Ovary (tissue), 9 donors: ENCODE measurements around the gene CEACAM4. TPM values are rescaled to one million over a fixed set of nuclear protein-coding genes. Genes with fewer than 3 reads are reported as not detected.

ENCODE experiments used
- DNase-seq, 5 donors: peaks; one replicate each; pipeline ENCODE4 v3.0.0-alpha.2; 2019 to 2020
- H3K27ac ChIP-seq, 2 donors: fragments of 200-600 bp; one replicate each; pipeline versions ENCODE4 v1.5.1 to v1.8.0; 2019 to 2022
- H3K27me3 ChIP-seq: fragments of 200-600 bp; one replicate; pipeline ENCODE4 v1.8.0; 2022
- H3K36me3 ChIP-seq: fragments of 200-600 bp; sonication (generic); one replicate; pipeline ENCODE4 v1.5.1; 2019
- H3K4me1 ChIP-seq: one replicate; pipeline ENCODE4 v1.8.1; 2013; ENCODE audit warnings: mild to moderate bottlenecking, moderate library complexity; ENCODE audit not compliant: insufficient read depth
- H3K4me3 ChIP-seq: fragments of 200-600 bp; sonication (generic); one replicate; pipeline ENCODE4 v1.5.1; 2017
- H3K9me3 ChIP-seq, 2 donors: fragments of 200-600 bp in 1 of 2; sonication (generic) in 1 of 2; one replicate each; pipeline versions ENCODE4 v1.5.1 to v1.8.1; 2013 to 2019; ENCODE audit warnings: mild to moderate bottlenecking in 1 of 2, moderate library complexity in 1 of 2
- CTCF ChIP-seq, 3 donors: fragments of 450-650 bp in 2 of 3; fragments of 200-600 bp in 1 of 3; IDR thresholded peaks; one replicate each; pipeline versions ENCODE4 v1.5.1 to v1.8.0; 2016 to 2022; ENCODE audit warnings: antibody characterized with exemption in 3 of 3, mild to moderate bottlenecking in 1 of 3
- EP300 ChIP-seq: sonication (generic); formaldehyde crosslinking; IDR thresholded peaks from one replicate; pipeline ENCODE4 v1.6.1; 2017; ENCODE audit warnings: antibody characterized with exemption
- POLR2A ChIP-seq: fragments of 450-650 bp; IDR thresholded peaks from one replicate; pipeline ENCODE4 v1.6.1; 2017; ENCODE audit warnings: antibody characterized with exemption, mild to moderate bottlenecking, moderate library complexity
- WGBS, 3 donors: extraction: QIAGEN DNeasy Blood & Tissue Kit in 1 of 3; methylation state at CpG; one replicate each; pipeline versions ENCODE4 v1.1.5 to v1.1.7; 2013 to 2017; 5-methylcytosine and 5-hydroxymethylcytosine counted together
- intact Hi-C, 4 donors: fragments of 100-400 bp; cut with DNase I; formaldehyde crosslinking; loops; one replicate each; pipeline versions ENCODE4 v1.11.0 to v1.15.1; 2022 to 2023
- polyA plus RNA-seq, 2 donors: library from polyadenylated mRNA; stranded (reverse); fragments of 200-250 nt in 1 of 2; fragments of 350-450 nt in 1 of 2; fragmentation: Illumina TruSeq in 1 of 2; extraction: RNeasy Lipid Tissue Mini Kit (QIAGEN cat#74804) in 1 of 2; gene quantifications; one replicate each; pipeline ENCODE4 v1.2.3, GENCODE V29; 2013 to 2014
- small RNA-seq: library from RNA; depleted of rRNA; stranded (forward); fragments of <200 nt; gene quantifications from one replicate; pipeline ENCODE3, GENCODE V24; 2016
- total RNA-seq, 7 donors: library from RNA; depleted of rRNA in 2 of 7; stranded (reverse); fragments of >200 nt in 2 of 7; fragmentation: NEBNext Ultra II Directional in 3 of 7; extraction: Animal tissue kit (Norgen Biotek cat#: 25700) in 3 of 7; gene quantifications; one replicate each; pipeline versions ENCODE4 v1.1.0 to v1.2.4, GENCODE V29; 2016 to 2023
- donor health status: DM: no; HTN: no; CAD: no; lungs with moderate emphysema.
- donor health status: DM: no; HTN: no; CAD: no.
- donor health status: Bipolar disorder and iron deficiency.
- donor health status: DM: yes; HTN: yes; CAD: no.
- donor health status: DM: no; HTN: no; CAD: no.
- donor health status: DM: yes; HTN: yes; CAD: no.

The CEACAM4 gene
- total and polyA plus RNA-seq, 9 donors = 0.18 to 0.74 (median 0.32) TPM; not detected in 4

GRCh38 chr19:41569481-41570150, 57.3 kb downstream of the CEACAM4 start:
- Histone ChIP-seq H3K9me3 (no peaks in the 10 kb centered on the region), H3K27ac (no peak overlapping the region), H3K27me3 (no peaks in the 10 kb centered on the region), H3K4me3 (no peak overlapping the region), H3K36me3 (no peaks in the 10 kb centered on the region), H3K4me1 (no peaks in the 10 kb centered on the region)
- intact Hi-C loops = loop anchor here in 3 of 4 donors (5.0 to 10.0 kb wide), 2 partner anchors 115 to 117 kb away; no protein-coding TSS in a partner anchor
- no peak for DNase-seq
- WGBS, 3 donors = 37 to 50% (median 42%) methylated on average over 11 of the region's 11 CpGs
- no peak for TF ChIP-seq CTCF (IDR thresholded peaks at IDR 0.05)
- TF ChIP-seq EP300 = no peak
- no peak for TF ChIP-seq POLR2A

Small RNA genes lying within 50 kb of the gene (small RNA-seq; reads per million reads assigned to genes)
- not detected for gene AC243960.4

Other genes starting within 250 kb of the CEACAM4 start
- 10 to 100 TPM in 4 of 7 donors, 1 to 10 TPM in 3; 6.6 to 25.0 (median 13.8) TPM for gene EXOSC5, start 229.7 kb downstream of the CEACAM4 start, total RNA-seq
- 10 to 100 TPM in 1 of 2 donors, 1 to 10 TPM in 1; 1.5 to 24.6 TPM for gene EXOSC5, start 229.7 kb downstream of the CEACAM4 start, polyA plus RNA-seq
- gene BCKDHA, start 229.3 kb downstream of the CEACAM4 start, total RNA-seq = 10 to 100 TPM; 14.3 to 31.6 (median 19.0) TPM
- 10 to 100 TPM in 1 of 2 donors, 1 to 10 TPM in 1; 3.8 to 43.8 TPM for gene BCKDHA, start 229.3 kb downstream of the CEACAM4 start, polyA plus RNA-seq
- gene B3GNT8, start 199.7 kb downstream of the CEACAM4 start, total RNA-seq = 1 to 10 TPM in 4 of 7 donors, under 1 TPM in 3; 0.51 to 2.2 (median 1.2) TPM
- 1 to 10 TPM in 1 of 2 donors, not detected in 1; 1.1 TPM for gene B3GNT8, start 199.7 kb downstream of the CEACAM4 start, polyA plus RNA-seq
- 10 to 100 TPM; 23.1 to 35.9 (median 33.1) TPM for gene DMAC2, start 187.2 kb downstream of the CEACAM4 start, total RNA-seq
- gene DMAC2, start 187.2 kb downstream of the CEACAM4 start, polyA plus RNA-seq = 10 to 100 TPM; 31.0 TPM
- gene ERICH4, start 183.9 kb downstream of the CEACAM4 start, total RNA-seq = not detected
- not detected for gene ERICH4, start 183.9 kb downstream of the CEACAM4 start, polyA plus RNA-seq
- gene CEACAM21, start 50.9 kb downstream of the CEACAM4 start, total RNA-seq = 1 to 10 TPM in 3 of 7 donors, under 1 TPM in 2, not detected in 2; 0.25 to 1.8 (median 1.1) TPM
- 10 to 100 TPM in 1 of 2 donors, 1 to 10 TPM in 1; 3.0 to 11.4 TPM for gene CEACAM21, start 50.9 kb downstream of the CEACAM4 start, polyA plus RNA-seq
- gene CEACAM7, start 61.2 kb upstream of the CEACAM4 start, total RNA-seq = under 1 TPM in 2 of 7 donors, not detected in 5; 0.08 to 0.55 TPM
- gene CEACAM7, start 61.2 kb upstream of the CEACAM4 start, polyA plus RNA-seq = not detected
- gene CEACAM5, start 81.6 kb upstream of the CEACAM4 start, total RNA-seq = 1 to 10 TPM in 2 of 7 donors, under 1 TPM in 1, not detected in 4; 0.27 to 1.5 (median 1.3) TPM
- gene CEACAM5, start 81.6 kb upstream of the CEACAM4 start, polyA plus RNA-seq = not detected
- under 1 TPM in 4 of 7 donors, not detected in 3; 0.10 to 0.84 (median 0.29) TPM for gene CEACAM6, start 128.5 kb upstream of the CEACAM4 start, total RNA-seq
- gene CEACAM6, start 128.5 kb upstream of the CEACAM4 start, polyA plus RNA-seq = under 1 TPM in 1 of 2 donors, not detected in 1; 0.07 TPM
- gene CEACAM3, start 169.5 kb upstream of the CEACAM4 start, total RNA-seq = not detected
- gene CEACAM3, start 169.5 kb upstream of the CEACAM4 start, polyA plus RNA-seq = under 1 TPM in 1 of 2 donors, not detected in 1; 0.62 TPM
- not detected for gene LYPD4, start 217.6 kb upstream of the CEACAM4 start, total RNA-seq
- gene LYPD4, start 217.6 kb upstream of the CEACAM4 start, polyA plus RNA-seq = not detected
- not detected for gene DMRTC2, start 218.0 kb upstream of the CEACAM4 start, total RNA-seq
- gene DMRTC2, start 218.0 kb upstream of the CEACAM4 start, polyA plus RNA-seq = under 1 TPM in 1 of 2 donors, not detected in 1; 0.07 TPM
- 1,000 to 10,000 TPM; 2,441 to 3,427 (median 2,873) TPM for gene RPS19, start 233.2 kb upstream of the CEACAM4 start, total RNA-seq
- gene RPS19, start 233.2 kb upstream of the CEACAM4 start, polyA plus RNA-seq = 1,000 to 10,000 TPM; 1,030 to 3,960 TPM